Measurements from ENCODE around the gene KANSL1.

DNA sequence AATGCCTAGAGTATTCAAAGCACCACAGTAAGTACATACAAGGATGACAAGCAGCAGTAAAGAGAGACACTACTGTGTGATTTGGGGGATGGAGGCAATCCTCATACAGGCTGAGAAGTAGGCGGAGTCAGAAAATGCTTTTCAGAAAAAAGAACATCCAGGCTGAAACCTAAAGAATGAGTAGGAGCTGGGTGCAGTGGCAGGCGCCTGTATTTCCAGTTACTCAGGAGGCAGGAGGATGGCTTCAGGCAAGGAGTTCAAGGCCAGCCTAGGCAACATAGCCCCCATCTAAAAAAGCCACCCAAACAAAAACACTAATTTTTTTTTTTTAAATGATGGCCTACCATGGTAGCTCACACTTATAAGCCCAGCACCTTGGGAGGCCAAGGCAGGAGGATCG is 10.3 kb downstream of the KANSL1 start:
- TF ChIP-seq, protein P1, sequence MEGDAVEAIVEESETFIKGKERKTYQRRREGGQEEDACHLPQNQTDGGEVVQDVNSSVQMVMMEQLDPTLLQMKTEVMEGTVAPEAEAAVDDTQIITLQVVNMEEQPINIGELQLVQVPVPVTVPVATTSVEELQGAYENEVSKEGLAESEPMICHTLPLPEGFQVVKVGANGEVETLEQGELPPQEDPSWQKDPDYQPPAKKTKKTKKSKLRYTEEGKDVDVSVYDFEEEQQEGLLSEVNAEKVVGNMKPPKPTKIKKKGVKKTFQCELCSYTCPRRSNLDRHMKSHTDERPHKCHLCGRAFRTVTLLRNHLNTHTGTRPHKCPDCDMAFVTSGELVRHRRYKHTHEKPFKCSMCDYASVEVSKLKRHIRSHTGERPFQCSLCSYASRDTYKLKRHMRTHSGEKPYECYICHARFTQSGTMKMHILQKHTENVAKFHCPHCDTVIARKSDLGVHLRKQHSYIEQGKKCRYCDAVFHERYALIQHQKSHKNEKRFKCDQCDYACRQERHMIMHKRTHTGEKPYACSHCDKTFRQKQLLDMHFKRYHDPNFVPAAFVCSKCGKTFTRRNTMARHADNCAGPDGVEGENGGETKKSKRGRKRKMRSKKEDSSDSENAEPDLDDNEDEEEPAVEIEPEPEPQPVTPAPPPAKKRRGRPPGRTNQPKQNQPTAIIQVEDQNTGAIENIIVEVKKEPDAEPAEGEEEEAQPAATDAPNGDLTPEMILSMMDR (IDR thresholded peaks at IDR 0.05; ENCODE audit: poor library complexity, severe bottlenecking), result no peak
- no peak for TF ChIP-seq POLR2AphosphoS5 (IDR thresholded peaks at IDR 0.05)
- TF ChIP-seq EP300 (conservative IDR thresholded peaks at IDR 0.05; ENCODE audit: poor library complexity, severe bottlenecking), result no peak
- TF ChIP-seq EZH2 (IDR thresholded peaks at IDR 0.05; ENCODE audit: borderline replicate concordance, insufficient read depth, low read length, poor library complexity, severe bottlenecking), result no peak
- TF ChIP-seq, protein P2, sequence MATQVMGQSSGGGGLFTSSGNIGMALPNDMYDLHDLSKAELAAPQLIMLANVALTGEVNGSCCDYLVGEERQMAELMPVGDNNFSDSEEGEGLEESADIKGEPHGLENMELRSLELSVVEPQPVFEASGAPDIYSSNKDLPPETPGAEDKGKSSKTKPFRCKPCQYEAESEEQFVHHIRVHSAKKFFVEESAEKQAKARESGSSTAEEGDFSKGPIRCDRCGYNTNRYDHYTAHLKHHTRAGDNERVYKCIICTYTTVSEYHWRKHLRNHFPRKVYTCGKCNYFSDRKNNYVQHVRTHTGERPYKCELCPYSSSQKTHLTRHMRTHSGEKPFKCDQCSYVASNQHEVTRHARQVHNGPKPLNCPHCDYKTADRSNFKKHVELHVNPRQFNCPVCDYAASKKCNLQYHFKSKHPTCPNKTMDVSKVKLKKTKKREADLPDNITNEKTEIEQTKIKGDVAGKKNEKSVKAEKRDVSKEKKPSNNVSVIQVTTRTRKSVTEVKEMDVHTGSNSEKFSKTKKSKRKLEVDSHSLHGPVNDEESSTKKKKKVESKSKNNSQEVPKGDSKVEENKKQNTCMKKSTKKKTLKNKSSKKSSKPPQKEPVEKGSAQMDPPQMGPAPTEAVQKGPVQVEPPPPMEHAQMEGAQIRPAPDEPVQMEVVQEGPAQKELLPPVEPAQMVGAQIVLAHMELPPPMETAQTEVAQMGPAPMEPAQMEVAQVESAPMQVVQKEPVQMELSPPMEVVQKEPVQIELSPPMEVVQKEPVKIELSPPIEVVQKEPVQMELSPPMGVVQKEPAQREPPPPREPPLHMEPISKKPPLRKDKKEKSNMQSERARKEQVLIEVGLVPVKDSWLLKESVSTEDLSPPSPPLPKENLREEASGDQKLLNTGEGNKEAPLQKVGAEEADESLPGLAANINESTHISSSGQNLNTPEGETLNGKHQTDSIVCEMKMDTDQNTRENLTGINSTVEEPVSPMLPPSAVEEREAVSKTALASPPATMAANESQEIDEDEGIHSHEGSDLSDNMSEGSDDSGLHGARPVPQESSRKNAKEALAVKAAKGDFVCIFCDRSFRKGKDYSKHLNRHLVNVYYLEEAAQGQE (IDR thresholded peaks at IDR 0.05; ENCODE audit: borderline replicate concordance), result no peak
- no peak for TF ChIP-seq TAF1 (IDR thresholded peaks at IDR 0.05; ENCODE audit: low read depth)
- TF ChIP-seq MXI1 (conservative IDR thresholded peaks at IDR 0.05; ENCODE audit: poor library complexity, severe bottlenecking), result no peak
